GM19397 (cell line): ENCODE data around the gene MINDY3.

Experiments
- ATAC-seq: cut with Tn5 transposase; IDR thresholded peaks from one replicate; pipeline ENCODE4 v1.9.1; 2021; ENCODE audit warnings: mild to moderate bottlenecking, moderate library complexity; ENCODE audit not compliant: unreplicated experiment

Gene MINDY3

GRCh38 chr10:15739254-15739970 is 120.9 kb downstream of the MINDY3 start:
- ATAC-seq, result no peak

GRCh38 chr10:15738270-15738925 is 121.9 kb downstream of the MINDY3 start:
- no peak for ATAC-seq

- ATAC-seq, result no peak
These were observed 122.7 kb downstream of the MINDY3 start for GRCh38 chr10:15737656-15738055.

GRCh38 chr10:15735763-15736162 is 124.5 kb downstream of the MINDY3 start:
- no peak for ATAC-seq

- no peak for ATAC-seq
These were observed 130.0 kb downstream of the MINDY3 start for GRCh38 chr10:15730341-15730740.

GRCh38 chr10:15729890-15730289 is 130.4 kb downstream of the MINDY3 start:
- ATAC-seq, result no peak
